KOPT-K1 (cell line): ENCODE measurements around the gene TMPRSS9.
A peak's percentile ranks its signal among the peaks of the same experiment; 100 is the strongest.

ENCODE experiments used
- H3K27ac ChIP-seq: fragments of 200-600 bp; sonication (generic); 2 replicates; pipeline ENCODE4 v1.5.1; 2016; ENCODE audit warnings: antibody characterized with exemption, mild to moderate bottlenecking, low read depth, low read length; ENCODE audit not compliant: poor library complexity, severe bottlenecking
- H3K36me3 ChIP-seq: fragments of 200-600 bp; sonication (generic); 2 replicates; pipeline ENCODE4 v1.5.1; 2017; ENCODE audit warnings: antibody characterized with exemption, mild to moderate bottlenecking, low read length, moderate library complexity; ENCODE audit not compliant: insufficient read depth
- H3K9me3 ChIP-seq: fragments of 200-600 bp; sonication (generic); 2 replicates; pipeline ENCODE4 v1.5.1; 2017; ENCODE audit warnings: antibody characterized with exemption, low read length, mild to moderate bottlenecking; ENCODE audit not compliant: insufficient read depth, poor library complexity, severe bottlenecking

Gene TMPRSS9

DNA sequence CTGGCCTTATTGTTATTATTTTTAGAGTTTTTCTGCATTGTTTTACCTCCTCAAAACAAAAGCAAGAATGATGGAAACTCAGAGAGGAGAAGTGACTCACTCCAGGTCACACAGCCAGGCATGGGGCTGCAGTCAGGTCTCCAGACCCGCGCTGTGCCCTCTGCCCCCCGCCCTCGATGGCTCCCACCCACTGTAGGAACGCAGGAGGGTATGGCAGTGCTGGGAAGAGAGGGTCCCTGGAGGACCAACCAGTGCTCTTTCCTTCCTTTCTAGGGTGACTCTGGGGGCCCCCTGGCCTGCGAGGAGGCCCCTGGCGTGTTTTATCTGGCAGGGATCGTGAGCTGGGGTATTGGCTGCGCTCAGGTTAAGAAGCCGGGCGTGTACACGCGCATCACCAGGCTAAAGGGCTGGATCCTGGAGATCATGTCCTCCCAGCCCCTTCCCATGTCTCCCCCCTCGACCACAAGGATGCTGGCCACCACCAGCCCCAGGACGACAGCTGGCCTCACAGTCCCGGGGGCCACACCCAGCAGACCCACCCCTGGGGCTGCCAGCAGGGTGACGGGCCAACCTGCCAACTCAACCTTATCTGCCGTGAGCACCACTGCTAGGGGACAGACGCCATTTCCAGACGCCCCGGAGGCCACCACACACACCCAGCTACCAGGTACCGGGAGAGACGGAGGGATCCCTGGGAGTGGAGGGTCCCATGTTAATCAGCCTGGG, 61.7 kb downstream of the TMPRSS9 start:
- Histone ChIP-seq H3K36me3 (peaks cover 39% of the 10 kb centered on the region), H3K27ac (no peak overlapping the region), H3K9me3 (no peaks in the 10 kb centered on the region)

DNA sequence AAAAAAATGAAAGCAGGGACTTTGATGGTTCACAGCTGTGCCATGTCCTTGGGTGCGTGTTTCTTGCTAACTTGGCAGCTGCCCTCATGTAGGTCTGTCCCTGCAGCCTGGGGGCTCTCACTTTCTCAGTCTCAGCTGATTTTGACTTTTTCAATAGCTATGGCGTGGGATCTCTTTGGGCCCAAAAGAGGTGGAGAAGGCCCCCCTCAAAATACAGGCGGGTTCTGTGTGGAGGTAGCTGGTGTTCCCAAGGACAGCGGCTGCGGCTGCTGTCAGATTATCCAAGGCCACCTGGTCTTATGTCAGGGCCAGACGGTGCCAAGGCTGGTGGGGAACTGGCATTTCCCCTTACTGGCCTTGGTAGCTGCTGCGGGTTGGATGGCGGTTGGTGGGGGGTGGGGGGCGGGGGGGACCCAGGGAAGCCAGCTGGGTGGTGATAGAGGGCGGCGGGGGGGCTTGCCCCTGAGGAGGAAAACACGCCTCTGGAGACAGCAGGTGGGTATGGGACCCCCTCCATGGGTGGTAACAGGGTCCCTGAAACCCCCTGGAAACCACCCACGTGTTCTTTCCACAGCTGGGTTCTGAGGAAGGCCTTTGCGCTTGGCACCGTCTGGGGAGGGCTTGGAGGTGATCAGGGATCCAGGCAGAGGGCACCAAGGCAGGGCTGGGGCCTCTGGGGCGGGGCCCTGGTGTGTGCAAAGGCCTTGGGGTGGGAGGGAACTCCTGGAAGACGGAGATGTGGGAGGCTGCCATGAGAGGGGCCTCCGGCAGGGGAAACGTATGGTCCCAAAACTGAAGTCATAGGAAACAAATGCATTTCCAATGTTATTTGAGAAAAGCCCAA, 63.2 kb downstream of the TMPRSS9 start:
- Histone ChIP-seq H3K36me3 (peaks cover 32% of the 10 kb centered on the region), H3K27ac (no peak overlapping the region), H3K9me3 (no peaks in the 10 kb centered on the region)

DNA sequence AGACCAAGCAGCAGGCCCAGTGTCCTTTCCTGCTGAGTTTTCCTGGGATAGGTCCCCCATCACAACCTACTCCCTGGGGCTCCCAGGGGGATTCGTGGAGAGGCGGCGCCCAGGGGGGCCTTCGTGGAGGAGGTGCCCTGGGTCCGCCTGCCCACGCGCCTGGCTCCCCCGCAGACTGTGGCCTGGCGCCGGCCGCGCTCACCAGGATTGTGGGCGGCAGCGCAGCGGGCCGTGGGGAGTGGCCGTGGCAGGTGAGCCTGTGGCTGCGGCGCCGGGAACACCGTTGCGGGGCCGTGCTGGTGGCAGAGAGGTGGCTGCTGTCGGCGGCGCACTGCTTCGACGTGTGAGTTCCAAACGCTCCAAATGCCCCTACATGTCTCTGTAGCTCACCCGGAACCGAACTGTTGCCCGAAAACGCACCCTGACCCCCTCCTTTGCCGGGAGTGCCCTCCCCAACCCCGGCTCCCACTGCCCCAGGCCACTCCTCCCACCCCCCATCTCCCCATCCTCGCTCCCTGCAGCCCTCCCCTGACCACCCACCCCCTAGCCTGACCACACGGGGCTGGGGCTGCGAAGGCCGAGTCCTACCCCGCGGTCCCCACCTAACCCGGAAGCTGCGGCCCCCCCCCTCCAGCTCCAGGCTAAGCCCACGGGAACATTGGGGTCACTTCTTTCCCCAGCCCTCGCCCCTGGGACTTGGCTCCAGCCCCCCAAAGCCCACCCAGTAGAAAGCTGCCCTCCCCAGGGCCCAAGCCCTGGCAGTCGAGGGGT, 64.0 kb downstream of the TMPRSS9 start:
- no peak overlapping the region for H3K27ac ChIP-seq
- H3K36me3 ChIP-seq: peaks cover 36% of the 10 kb centered on the region
- H3K9me3 ChIP-seq: no peaks in the 10 kb centered on the region

DNA sequence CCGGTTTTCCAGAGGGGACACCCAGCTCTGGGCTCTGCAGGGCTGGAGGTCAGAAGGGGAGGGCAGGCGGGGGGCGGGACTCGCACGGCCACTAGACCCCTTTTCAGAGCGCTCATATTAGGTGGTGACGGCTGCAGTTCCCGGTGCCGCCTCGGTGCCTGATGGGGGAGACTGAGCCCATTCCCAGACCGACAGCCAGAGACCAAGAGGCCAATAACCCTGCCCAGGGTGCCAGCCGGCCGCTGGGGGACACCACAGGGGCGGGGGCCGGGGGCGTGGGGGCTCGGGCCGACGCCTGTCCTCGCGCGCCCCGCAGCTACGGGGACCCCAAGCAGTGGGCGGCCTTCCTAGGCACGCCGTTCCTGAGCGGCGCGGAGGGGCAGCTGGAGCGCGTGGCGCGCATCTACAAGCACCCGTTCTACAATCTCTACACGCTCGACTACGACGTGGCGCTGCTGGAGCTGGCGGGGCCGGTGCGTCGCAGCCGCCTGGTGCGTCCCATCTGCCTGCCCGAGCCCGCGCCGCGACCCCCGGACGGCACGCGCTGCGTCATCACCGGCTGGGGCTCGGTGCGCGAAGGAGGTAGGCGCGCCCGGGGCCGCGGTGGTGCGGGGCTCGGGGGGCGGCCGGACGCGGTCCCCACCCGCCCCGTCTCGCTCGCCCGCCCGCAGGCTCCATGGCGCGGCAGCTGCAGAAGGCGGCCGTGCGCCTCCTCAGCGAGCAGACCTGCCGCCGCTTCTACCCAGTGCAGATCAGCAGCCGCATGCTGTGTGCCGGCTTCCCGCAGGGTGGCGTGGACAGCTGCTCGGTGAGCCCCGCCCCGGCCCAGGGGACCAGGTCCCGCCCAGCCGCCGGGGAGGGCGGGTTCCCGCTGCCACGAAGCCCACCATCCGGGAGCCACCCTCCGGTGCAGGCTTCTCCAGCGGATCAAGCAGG, 64.9 kb downstream of the TMPRSS9 start:
- peaks cover 44% of the 10 kb centered on the region for H3K36me3 ChIP-seq
- no peak overlapping the region for H3K27ac ChIP-seq
- no peaks in the 10 kb centered on the region for H3K9me3 ChIP-seq

DNA sequence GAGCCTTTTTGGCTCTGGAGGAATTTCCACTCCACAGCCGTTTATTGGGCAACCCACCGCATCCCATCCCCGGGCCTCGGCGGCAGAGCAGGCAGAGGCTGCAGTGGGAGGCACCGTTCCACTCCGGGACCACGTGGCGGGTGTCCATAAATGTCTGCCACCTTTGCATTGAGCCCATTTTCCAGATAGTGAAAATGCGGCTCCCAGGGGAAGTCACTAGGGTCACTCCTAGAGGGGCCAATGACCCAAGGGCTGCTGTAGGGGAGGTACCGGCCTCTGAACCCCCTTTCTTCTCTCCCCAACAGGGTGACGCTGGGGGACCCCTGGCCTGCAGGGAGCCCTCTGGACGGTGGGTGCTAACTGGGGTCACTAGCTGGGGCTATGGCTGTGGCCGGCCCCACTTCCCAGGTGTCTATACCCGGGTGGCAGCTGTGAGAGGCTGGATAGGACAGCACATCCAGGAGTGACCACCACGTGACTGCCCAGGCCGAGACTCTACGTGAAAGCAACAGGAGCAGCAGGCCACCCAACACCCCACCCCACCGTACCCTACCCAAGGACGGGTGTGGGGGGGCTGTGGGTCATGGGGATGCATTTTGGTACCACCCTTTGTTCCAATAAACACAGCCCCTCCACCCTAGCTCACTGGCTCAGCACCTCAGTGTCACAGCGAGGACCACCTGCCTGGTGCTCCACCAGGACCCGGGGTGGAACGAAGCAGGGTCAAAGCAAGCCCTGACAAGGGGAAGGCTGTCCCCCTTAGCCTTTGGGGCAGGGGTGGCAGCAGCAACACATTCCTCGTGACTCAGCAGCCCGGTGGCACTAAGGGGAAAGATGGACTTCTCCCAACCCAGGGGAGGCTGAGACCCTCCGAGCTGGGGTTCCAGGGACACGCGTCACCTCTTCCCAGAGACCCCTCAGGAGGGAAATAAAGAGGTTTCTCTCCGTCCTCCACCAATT, 65.8 kb downstream of the TMPRSS9 start:
- peaks cover 54% of the 10 kb centered on the region for H3K36me3 ChIP-seq
- peak overlapping the region; percentile 99 for H3K27ac ChIP-seq
- H3K9me3 ChIP-seq: no peaks in the 10 kb centered on the region

DNA sequence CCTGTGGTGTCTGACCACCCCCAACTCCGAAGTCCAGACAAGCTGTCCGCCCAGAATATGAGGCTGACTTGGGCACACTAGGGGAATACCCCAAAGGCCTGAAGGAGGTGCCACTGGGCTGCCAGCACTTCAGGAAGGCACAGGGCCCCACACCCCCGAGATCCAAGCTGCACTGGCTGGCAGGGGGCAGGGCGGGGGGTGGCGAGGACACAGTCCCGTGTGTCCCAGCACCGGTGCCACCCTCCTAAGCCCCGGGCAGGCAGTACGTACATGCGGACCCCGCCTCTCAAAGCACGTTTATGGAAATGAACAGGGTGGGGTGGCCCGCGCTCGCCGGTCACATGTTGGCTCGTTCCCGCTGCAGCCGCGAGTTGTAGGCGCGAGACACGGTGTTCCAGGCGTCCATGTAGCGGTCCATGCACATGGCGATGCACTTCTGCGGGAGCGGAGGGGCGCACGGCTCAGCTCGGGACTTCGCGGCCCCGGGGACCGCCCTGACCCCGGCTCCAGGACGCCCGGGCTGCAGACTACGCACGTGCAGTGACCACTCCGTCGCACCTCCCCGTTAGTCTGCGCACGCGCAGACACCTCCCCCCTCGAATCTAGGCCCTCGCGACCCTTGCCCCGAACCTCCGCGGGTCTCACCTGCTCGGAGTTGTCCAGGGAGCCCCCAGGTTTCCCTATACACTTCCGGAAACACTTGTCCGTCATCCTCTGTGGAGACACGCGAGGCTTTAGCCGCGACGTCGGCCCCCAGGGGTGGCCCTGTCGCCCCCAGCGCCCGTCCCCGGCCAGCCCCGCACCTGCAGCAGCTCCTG, 66.8 kb downstream of the TMPRSS9 start:
- Histone ChIP-seq H3K36me3 (peaks cover 63% of the 10 kb centered on the region), H3K27ac (peak overlapping the region; percentile 99), H3K9me3 (no peaks in the 10 kb centered on the region)

DNA sequence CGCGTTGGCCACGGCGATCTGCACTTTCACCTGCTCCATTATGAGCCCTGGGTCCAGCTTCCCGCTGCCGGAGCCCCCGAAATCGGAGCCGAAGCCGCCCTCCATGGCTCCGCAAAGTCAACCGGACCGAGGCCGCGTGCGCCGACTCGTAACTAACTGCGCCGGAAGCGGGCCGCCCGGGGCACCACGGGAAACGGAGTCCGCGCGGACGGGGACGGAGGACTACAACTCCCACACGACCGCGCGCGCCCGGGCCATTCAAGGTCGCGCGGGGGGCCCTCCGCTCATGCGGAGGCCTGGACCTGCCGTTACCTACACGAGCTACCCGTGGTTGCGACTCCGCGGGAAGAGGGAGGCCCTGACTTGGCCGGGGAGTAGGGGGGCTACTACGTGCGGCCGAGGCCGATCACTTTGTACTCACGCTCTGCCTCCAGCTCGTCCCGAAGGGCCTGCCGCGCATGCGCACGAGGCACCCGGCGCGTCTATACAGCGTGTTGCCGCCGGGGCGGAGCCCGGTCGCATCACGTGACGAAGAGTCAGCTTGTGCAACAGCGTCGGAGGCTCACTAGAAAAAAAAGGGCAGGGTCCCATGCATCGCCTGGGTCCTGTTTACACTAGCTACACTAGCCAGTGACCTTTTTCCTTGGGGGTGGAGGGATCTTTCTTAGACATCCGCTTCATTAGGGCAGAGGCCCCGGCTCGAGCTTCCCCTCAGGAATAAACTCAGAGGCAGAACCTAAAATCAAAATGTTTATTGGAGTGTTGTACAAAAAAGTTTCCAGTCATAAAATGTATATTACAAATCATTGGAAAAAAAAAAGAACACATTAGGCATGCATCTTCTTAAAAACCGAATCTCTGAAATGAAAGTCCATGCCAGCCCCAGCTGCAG, 67.6 kb downstream of the TMPRSS9 start, which contains the start of gene TIMM13:
TSS of gene TIMM13 (minus strand) at position 158 of the 892 bp plus-strand sequence. CDS start at position 105, 53 bp downstream.
- H3K36me3 ChIP-seq: peaks cover 71% of the 10 kb centered on the region
- peak within 1 kb of the TSS; percentile 99 for H3K27ac ChIP-seq
- H3K9me3 ChIP-seq: no peaks in the 10 kb centered on the region

DNA sequence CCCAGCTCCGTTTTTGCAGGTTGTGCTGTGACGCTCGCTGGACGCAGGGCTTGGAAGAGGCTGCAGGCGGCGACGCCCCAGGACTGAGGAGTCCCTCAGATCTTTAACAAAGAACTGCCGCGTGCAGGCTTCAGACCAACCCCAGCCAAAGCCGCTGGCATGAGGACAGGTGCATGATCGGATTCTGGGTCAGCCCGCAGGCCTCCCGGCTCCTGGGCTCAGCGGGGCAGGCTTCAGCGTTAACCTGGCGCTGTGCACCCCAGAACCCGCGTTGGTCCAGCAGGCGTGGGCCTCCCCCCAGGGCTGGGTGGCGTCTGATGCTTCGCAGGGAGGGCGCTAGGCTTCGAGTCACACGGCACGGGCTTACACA, 68.2 kb downstream of the TMPRSS9 start:
- no peak overlapping the region for H3K27ac ChIP-seq
- peaks cover 75% of the 10 kb centered on the region for H3K36me3 ChIP-seq

DNA sequence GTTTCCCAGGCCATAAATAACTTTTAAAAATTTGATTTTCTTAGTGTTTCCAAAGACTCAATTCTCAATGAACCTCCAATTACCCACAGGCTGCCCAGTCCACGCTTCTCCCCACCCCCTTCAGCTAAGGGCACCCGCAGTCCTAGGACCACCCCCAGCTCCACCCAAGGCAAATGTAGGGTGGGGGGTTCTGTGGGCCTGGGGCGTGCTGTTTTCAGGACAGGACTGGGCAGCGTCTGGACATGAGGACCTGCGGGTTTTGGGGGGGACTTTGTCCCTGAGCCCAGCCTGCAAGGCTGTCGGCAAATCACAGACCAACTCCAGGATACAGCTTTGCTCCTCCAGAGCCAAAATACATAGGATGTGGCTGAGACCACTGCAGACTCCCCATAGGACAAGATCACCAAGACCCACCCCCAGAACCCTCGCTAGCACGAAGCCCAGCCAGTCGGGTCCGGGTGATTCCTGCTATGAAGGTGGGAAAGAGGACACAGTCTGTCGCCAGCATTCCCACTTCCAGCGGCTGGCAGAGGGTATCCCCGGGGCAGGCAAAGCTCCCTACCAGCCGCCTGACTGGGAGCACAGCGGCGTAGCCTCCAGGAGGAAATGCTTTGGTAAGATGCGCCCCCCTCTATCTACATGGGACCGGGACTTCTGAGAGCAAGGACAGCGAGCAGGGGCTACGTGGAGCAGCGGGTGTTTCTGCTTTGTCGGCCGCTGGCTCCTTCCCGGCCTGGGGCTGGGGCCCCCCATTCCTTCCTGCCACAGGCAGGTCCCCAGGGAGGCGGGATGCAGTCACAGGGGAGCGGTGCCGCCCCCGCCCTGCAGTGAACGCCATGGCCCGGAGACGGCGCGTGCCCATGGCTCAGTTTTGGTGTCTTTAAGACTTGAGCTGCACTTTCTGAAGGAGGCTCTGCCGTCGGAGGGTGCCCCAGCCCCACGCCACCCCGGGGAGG, 69.0 kb downstream of the TMPRSS9 start:
- no peak overlapping the region for H3K27ac ChIP-seq
- H3K36me3 ChIP-seq: peaks cover 75% of the 10 kb centered on the region
- no peaks in the 10 kb centered on the region for H3K9me3 ChIP-seq

More for the DNA sequence above, 68.2 kb downstream of the TMPRSS9 start:
- no peaks in the 10 kb centered on the region for H3K9me3 ChIP-seq

DNA sequence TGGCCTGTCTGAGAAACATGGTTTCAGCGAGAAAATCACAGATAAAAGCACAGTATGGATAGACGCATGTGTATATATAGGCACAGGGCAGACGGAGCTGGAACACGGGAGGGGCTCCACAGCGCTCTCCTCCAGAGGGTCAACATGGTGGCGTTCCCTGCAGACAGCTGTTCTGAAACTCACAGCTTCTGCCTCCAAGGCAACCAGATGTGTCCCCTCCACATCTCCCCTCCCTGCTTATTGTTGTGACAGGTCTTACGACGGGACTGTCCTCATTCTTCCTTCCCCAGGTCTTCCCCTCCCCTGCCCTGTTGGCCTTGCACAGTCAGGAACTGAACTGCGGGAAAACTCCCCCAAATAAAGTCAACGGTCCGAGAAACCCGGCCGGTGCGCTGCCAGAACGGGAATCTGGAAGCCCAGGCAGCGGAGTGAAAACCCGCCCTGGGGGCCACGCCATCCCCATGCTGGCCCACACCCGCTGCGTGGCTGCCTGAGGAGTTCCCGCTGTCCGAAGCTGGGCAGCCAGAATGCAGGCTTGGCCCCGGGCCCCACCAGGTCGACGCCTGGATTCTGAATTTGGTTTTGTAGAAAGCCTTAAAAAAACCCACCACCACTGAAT, 70.0 kb downstream of the TMPRSS9 start:
- Histone ChIP-seq H3K27ac (no peak overlapping the region), H3K9me3 (no peaks in the 10 kb centered on the region), H3K36me3 (peaks cover 76% of the 10 kb centered on the region)
